ENCODE data around the gene CLEC4D.
"Not testable (repeated sequence)": the region's sequence is repeated elsewhere in the genome, so short reads cannot be mapped to it uniquely, and the experiment has no call there.

GRCh38 chr12:8495671-8496070 is 17.6 kb upstream of the CLEC4D start:
- not testable (repeated sequence) for TF ChIP-seq CTCF (IDR thresholded peaks at IDR 0.05 in 2 of 3, conservative IDR thresholded peaks at IDR 0.05 in 1 of 3; ENCODE audit: borderline replicate concordance in 1 of 3, insufficient read depth in 1 of 3, low read depth in 2 of 3, low read length in 2 of 3); POLR2A (IDR thresholded peaks at IDR 0.05; ENCODE audit: borderline replicate concordance, extremely low read depth, insufficient read depth, insufficient read length); ZNF274 (IDR thresholded peaks at IDR 0.05; ENCODE audit: low read depth, low read length); YY1 (IDR thresholded peaks at IDR 0.05; ENCODE audit: extremely low read depth, insufficient replicate concordance, low read depth, low read length); REST (IDR thresholded peaks at IDR 0.05; ENCODE audit: low read depth); TCF7L2 (IDR thresholded peaks at IDR 0.05; ENCODE audit: borderline replicate concordance, extremely low read depth, insufficient read depth, insufficient read length); EZH2phosphoT487 (IDR thresholded peaks at IDR 0.05; ENCODE audit: borderline replicate concordance); EZH2 (IDR thresholded peaks at IDR 0.05); RAD21 (IDR thresholded peaks at IDR 0.05; ENCODE audit: low read depth); SRF (IDR thresholded peaks at IDR 0.05; ENCODE audit: low read depth)

Data from HCT116 (cell line).